NT2/D1 (cell line): ENCODE data around the gene L3MBTL4.

Experiments used
- DNase-seq: peaks from one replicate; pipeline ENCODE4 v3.0.0-alpha.2; 2011; ENCODE audit warnings: low read depth, low spot score
- H3K27me3 ChIP-seq: 2 replicates; pipeline ENCODE4 v1.6.0; 2011; ENCODE audit warnings: mild to moderate bottlenecking; ENCODE audit not compliant: insufficient read length, insufficient read depth
- H3K36me3 ChIP-seq: 2 replicates; pipeline ENCODE4 v1.6.1; 2011; ENCODE audit warnings: mild to moderate bottlenecking, low read length, mixed read lengths; ENCODE audit not compliant: insufficient read depth, insufficient read length
- H3K4me1 ChIP-seq: 2 replicates; pipeline ENCODE4 v1.5.1; 2011; ENCODE audit not compliant: insufficient read depth, insufficient read length
- H3K4me3 ChIP-seq: 2 replicates; pipeline ENCODE4 v1.5.1; 2011; ENCODE audit warnings: low read depth; ENCODE audit not compliant: insufficient read length
- H3K9ac ChIP-seq: 2 replicates; pipeline ENCODE4 v1.6.0; 2011; ENCODE audit warnings: low read depth; ENCODE audit not compliant: insufficient read length
- H3K9me3 ChIP-seq: 2 replicates; pipeline ENCODE4 v1.5.1; 2011; ENCODE audit warnings: mild to moderate bottlenecking, low read length; ENCODE audit not compliant: insufficient read depth
- SUZ12 ChIP-seq: IDR thresholded peaks from 2 replicates; pipeline ENCODE4 v1.6.1; 2011; ENCODE audit not compliant: insufficient read length, insufficient read depth; ENCODE audit errors: extremely low read depth
- YY1 ChIP-seq: IDR thresholded peaks from 2 replicates; pipeline ENCODE4 v1.6.1; 2011; ENCODE audit not compliant: insufficient read length, insufficient read depth
- ZNF274 ChIP-seq: IDR thresholded peaks from 2 replicates; pipeline ENCODE4 v1.6.1; 2011; ENCODE audit warnings: mild to moderate bottlenecking, low read depth, low read length

Gene L3MBTL4

DNA sequence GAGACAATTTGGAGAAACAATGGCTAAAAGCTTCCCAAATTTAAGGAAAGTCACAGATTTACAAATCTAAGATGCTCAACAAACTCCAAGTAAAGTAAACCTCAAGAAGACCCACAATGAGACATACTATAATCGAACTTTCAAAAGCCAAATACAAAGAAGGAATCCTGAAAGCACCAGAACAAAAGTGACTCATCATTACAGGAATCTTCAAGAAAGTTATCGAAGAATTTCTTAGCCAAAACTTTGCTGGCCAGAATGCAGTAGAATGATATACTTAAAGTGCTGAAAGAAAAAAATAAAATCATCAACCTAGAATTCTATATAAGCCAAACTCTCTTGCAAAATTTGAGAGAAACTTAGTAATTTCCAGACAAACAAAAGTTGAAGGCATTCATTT, 412.8 kb downstream of the L3MBTL4 start:
- no peak for DNase-seq
- Histone ChIP-seq H3K36me3 (no peaks in the 10 kb centered on the region), H3K4me1 (no peaks in the 10 kb centered on the region), H3K27me3 (no peaks in the 10 kb centered on the region), H3K9me3 (no peaks in the 10 kb centered on the region), H3K4me3 (no peak overlapping the region), H3K9ac (no peak overlapping the region)
- TF ChIP-seq SUZ12 (no peak), ZNF274 (no peak)

DNA sequence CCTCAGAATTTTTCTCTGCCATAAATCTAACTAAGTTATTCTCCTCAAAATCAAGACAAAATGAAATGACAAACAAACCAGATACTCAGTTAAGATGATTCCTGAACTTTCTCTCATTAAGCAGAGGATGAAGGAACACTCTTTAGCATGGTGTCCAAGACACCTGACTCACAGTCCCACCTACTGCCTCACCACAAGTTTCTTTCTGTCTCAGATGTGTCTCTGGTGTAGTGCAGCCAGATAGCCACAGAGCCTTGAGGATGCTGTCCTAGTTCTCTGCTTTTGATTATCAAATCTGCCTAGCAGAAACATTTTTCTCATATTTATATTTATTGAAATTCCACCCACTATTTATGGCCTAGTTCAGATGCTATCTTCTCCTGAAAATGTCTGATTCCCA, 415.8 kb downstream of the L3MBTL4 start:
- DNase-seq: no peak

DNA sequence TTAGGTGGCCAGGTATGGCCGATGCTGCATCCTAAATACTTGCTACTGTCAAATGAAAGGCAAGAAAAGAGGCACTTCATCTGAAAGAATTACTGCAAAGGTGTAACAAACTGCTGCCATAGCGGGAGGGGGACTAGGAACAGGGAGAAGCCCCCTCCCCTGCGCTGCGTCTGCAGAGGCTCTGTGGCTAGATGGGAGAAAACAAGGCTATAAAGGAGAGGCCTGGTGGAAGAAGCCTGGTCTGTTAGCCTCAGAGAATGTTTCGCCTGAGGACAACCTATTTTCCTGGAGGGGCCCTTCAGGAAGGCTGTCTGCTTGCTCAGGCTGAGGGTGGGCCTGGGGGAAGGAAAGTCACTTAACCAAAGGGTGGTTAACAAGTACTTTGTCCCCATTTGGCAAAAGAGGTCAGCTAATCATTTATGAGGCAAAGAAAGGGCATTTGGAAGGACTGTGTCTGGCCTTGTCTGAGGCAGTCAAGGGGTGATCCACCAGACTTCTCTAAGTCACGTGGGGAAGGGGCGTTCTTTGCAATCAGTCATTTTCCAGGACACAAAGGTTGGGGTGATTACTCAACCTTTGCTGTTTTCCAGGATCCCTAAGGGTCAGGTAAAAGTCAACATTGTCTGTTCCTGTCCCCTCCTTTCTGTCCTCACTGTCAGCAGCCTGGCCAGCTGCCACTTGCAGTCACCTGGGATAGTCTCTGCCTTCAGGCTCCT, 416.4 kb downstream of the L3MBTL4 start:
- H3K9me3 ChIP-seq: no peaks in the 10 kb centered on the region
- H3K9ac ChIP-seq: no peak overlapping the region
- no peak for DNase-seq
- H3K36me3 ChIP-seq: no peaks in the 10 kb centered on the region
- no peaks in the 10 kb centered on the region for H3K4me1 ChIP-seq
- H3K27me3 ChIP-seq: no peaks in the 10 kb centered on the region
- H3K4me3 ChIP-seq: no peak overlapping the region
- TF ChIP-seq YY1 (no peak), ZNF274 (no peak), SUZ12 (no peak)

More for the DNA sequence above, 415.8 kb downstream of the L3MBTL4 start:
- H3K4me3 ChIP-seq: no peak overlapping the region
- no peaks in the 10 kb centered on the region for H3K9me3 ChIP-seq
- H3K27me3 ChIP-seq: no peaks in the 10 kb centered on the region
- H3K36me3 ChIP-seq: no peaks in the 10 kb centered on the region
- TF ChIP-seq ZNF274 (no peak), YY1 (no peak), SUZ12 (no peak)
- no peaks in the 10 kb centered on the region for H3K4me1 ChIP-seq
- H3K9ac ChIP-seq: no peak overlapping the region

DNA sequence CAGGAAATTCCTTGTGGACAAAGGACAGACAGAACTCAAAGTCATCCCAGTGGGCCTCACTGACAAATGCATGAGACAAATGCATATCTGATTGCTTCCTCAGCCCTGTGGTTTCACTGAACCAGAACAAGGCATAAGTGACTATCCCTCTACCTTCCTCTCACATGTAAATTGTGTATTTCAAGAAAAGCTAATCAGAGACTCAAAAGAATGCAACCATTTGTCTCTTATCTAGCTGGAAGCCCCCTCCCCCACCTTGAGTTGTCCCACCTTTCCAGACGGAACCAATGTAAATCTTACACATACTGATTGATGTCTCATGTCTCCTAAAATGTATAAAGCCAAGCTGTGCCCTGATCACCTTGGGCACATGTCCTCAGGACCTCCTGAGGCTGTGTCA, 417.4 kb downstream of the L3MBTL4 start:
- TF ChIP-seq ZNF274: no peak
- TF ChIP-seq SUZ12: no peak
- H3K9me3 ChIP-seq: no peaks in the 10 kb centered on the region
- no peak overlapping the region for H3K4me3 ChIP-seq
- no peaks in the 10 kb centered on the region for H3K4me1 ChIP-seq
- no peak overlapping the region for H3K9ac ChIP-seq
- no peaks in the 10 kb centered on the region for H3K27me3 ChIP-seq
- H3K36me3 ChIP-seq: no peaks in the 10 kb centered on the region
- no peak for DNase-seq

DNA sequence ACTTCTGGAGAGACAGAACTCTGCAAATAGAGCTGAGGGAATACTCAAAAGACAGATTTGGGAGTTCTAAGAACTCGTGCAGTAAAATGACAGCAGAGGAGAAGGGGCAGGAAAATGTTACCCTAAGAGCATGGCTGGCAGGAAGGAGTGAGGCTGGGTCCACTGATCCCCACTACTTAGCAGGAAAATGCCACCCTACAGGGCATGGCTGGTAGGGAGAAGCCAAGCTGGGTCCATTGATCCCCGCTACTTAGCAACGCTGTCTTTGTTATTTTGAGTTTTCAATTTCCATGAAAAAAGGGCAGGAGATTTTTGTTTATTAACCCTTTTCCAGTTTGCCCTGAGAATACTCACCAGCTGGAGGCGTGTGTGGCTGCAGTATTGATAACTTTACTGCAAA, 419.1 kb downstream of the L3MBTL4 start:
- DNase-seq: peak; percentile 28
- no peaks in the 10 kb centered on the region for H3K4me1 ChIP-seq
- no peaks in the 10 kb centered on the region for H3K36me3 ChIP-seq
- no peak overlapping the region for H3K9ac ChIP-seq
- no peaks in the 10 kb centered on the region for H3K27me3 ChIP-seq
- no peak for TF ChIP-seq SUZ12
- no peak for TF ChIP-seq YY1
- no peak for TF ChIP-seq ZNF274
- H3K4me3 ChIP-seq: no peak overlapping the region
- H3K9me3 ChIP-seq: no peaks in the 10 kb centered on the region; the same call in 1 of the 2 replicates

DNA sequence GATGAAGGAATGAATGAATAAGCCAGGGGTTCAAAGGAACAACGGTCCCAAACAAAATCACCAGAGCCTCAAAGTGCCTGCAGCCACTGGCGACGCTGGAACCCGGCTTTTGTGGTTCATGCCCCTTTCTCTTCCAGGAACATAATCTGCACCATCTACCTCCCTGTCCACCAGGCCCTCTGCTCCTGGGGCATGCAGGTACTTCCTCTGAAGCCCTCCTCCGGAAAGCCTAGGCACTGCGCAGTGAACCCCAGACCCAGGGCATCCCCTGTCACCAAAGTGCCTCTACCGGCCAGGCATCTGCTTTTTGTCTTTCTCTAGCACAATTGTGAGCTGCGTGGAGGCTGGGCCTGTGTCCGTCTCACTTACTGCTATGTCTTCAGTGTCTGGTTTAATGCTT, 420.8 kb downstream of the L3MBTL4 start:
- Histone ChIP-seq H3K36me3 (no peaks in the 10 kb centered on the region), H3K4me3 (no peak overlapping the region), H3K4me1 (no peaks in the 10 kb centered on the region), H3K27me3 (no peaks in the 10 kb centered on the region), H3K9ac (no peak overlapping the region), H3K9me3 (no peaks in the 10 kb centered on the region; the same call in 1 of the 2 replicates)
- DNase-seq: no peak
- TF ChIP-seq YY1 (no peak), SUZ12 (no peak), ZNF274 (no peak)

DNA sequence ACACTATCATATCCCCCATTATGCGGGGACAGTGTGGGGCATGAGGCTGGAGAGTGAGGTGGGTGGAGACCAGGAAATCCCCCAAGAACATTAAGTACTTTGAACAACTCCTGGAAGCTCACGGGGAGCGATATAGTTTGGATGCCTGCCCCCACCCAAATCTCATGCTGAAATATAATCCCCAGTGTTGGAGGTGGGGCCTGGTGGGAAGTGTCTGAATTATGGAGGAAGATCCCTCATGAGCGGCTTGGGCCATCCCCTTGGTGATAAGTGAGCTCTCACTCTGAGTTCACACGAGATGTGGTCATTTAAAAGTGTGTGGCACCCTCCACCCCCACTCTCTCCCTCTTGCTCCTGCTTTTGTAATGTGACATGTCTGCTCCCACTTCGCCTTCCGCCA, 422.3 kb downstream of the L3MBTL4 start:
- H3K36me3 ChIP-seq: no peaks in the 10 kb centered on the region
- H3K27me3 ChIP-seq: no peaks in the 10 kb centered on the region
- H3K4me3 ChIP-seq: no peak overlapping the region
- no peak for TF ChIP-seq YY1
- no peaks in the 10 kb centered on the region; the same call in 1 of the 2 replicates for H3K9me3 ChIP-seq
- no peak overlapping the region for H3K9ac ChIP-seq
- DNase-seq: no peak
- H3K4me1 ChIP-seq: no peaks in the 10 kb centered on the region

DNA sequence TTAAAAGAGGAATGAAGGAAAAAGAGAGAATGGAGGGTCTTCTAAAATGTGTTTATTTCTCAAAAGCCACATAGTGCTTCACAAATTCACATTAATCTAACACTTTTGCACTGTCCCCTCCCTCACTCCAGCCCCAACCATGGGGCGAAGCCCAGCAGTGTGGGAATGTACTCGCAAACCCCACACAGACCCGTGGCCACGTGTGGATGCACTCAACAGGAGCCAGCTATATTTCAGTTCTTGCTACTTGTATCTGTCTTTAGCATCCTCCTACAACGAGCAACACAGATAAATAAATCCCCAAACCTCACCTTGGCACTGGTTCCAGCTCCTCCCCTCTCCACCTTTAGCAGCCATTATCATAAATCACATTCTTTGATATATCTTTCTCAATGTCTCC, 427.5 kb downstream of the L3MBTL4 start:
- Histone ChIP-seq H3K9ac (no peak overlapping the region), H3K9me3 (no peaks in the 10 kb centered on the region; the same call in 1 of the 2 replicates), H3K36me3 (no peaks in the 10 kb centered on the region), H3K4me1 (no peaks in the 10 kb centered on the region), H3K27me3 (no peaks in the 10 kb centered on the region), H3K4me3 (no peak overlapping the region)
- no peak for DNase-seq
- TF ChIP-seq SUZ12 (no peak), YY1 (no peak), ZNF274 (no peak)
